Central memory CD4-positive, alpha-beta T cell (primary cell): ENCODE results near the gene NKX2-4.

Experiments
- DNase-seq: peaks from one replicate; pipeline ENCODE4 v3.0.0; 2022

NKX2-4 gene

DNA sequence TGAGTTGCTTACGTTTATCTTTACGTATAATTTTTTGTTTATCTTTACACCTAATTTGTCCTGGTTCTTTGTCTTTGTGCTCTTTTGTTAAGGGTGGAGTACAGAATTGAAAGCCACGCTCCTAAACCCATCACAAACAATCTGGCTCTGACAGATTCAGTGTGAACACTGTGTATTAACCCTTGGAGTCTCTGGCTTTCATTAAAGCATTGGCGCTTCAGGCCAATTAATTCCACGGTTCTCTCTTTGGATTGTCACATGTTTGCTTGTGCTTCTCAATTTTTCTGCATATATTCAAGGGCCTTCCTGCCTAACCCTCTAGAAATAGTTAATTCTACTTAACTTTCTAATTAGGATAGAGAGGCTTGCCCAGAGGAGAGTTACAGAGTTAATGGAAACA, 38.6 kb downstream of the NKX2-4 start:
- DNase-seq: no peak

DNA sequence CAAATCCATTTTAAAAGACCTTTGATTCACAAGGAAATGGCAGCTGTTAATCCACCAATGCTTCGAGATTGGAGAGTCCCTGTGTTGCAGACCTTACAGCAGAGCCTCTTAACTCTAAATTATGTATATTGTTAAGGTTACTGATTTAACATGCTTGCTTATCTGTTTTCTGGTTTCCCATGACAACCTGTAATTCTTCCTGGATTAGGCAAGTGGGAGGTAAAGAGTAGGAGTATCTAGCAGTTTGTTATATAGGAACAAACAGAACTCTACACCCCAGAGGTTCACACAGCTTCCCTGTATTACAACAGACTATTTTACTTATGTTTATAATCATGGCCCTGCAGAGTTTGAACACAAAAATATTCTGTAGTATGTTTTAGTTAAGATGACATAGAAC, 39.5 kb downstream of the NKX2-4 start:
- DNase-seq: no peak

DNA sequence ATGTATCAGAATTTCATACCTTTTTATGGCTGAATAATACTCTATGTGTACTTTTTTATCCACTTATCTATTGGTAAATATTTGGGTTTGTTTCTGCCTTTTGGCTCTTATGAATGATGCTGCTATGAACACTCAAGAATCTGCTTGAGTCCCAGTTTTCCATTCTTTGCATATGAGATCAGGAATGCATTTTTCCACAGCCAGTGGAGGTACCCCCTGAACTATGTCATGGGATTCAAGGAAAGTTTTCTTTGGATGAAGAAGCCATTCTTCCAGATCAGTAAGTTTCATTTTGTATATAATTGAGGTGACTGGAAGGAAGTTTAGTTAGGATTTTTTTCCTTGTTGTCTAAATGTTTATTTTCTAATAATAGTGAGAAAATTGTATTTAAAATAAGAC, 40.9 kb downstream of the NKX2-4 start:
- DNase-seq: no peak

DNA sequence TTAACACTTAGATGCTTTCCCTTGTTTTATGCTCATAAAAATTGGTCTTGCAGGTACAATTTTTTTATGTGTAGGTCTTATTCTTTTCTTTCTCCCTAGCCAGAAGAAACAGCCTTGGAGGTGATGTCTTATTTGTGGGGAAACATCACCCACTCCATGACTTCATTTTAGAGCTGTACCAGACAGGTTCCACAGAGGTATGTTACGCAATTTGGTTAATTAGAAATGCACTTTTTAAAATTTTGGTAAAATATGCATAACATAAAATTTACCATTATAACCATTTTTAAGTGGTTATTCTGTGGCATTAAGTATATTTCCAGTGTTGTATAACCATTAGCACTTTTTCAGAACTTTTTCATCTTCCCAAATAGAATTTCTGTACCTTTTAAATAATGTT, 41.3 kb downstream of the NKX2-4 start:
- no peak for DNase-seq

DNA sequence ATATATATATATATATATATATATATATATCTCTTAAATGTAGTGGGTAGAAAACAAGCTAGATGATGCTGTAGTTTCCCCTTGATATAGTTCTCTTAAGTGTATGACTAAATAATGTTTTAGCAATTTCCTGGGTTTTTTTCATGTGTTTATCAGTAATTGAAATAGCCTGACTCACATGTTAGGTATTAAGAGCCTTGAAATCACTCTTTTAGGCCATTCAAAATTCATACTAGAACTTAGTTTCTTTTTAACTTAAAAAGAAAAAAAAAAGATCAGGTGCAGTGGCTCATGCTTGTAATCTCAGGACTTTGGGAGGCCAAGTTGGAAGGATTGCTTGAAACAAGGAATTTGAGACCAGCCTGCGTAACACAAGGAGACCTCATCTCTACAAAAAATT, 44.1 kb downstream of the NKX2-4 start:
- DNase-seq: no peak

DNA sequence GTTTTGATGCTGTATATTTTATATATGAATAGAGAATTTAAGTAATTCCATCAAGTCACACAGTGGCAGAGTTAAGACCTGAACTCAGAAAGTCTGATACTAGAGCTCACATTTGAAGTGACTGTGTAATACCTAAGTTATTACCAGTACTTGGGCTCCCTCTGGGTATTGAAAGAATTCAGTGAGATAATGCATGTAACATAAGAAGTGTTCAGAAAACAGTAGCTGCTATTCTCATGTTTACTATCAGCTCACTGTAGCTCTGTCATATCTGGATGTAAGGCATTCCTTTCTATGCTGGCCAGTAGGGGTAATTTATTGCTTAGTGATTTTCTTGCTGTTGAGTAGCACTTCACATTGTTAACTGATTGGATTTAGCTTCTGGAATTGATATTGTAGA, 44.6 kb downstream of the NKX2-4 start:
- DNase-seq: no peak
